ENCODE measurements around the gene SIGLECL1. TPM values are rescaled to one million over a fixed set of nuclear protein-coding genes. Genes with fewer than 3 reads are reported as not detected.
A peak's percentile ranks its signal among the peaks of the same experiment; 100 is the strongest.

SIGLECL1 gene
- polyA plus RNA-seq, 6 donors from 2014 or later = not detected

GRCh38 chr19:51293571-51294210 is 42.8 kb downstream of the SIGLECL1 start:
- H3K36me3 Mint-ChIP-seq = no peaks in the 10 kb centered on the region
- no peak overlapping the region for H3K4me3 Mint-ChIP-seq
- ATAC-seq (ENCODE audit: low read depth in 2 of 2) (no peak), DNase-seq (no peak)
- H3K4me1 Mint-ChIP-seq = peaks cover 0 to 4% (median 0%) of the 10 kb centered on the region in 3 donors
- H3K9me3 Mint-ChIP-seq = peaks cover 0 to 4% (median 0%) of the 10 kb centered on the region in 7 donors
- peak overlapping the region in 1 of 6 donors; percentile 26 for H3K27ac Mint-ChIP-seq
- peaks cover 13 to 48% (median 44%) of the 10 kb centered on the region in 3 donors for H3K27me3 Mint-ChIP-seq

- Mint-ChIP-seq H3K36me3 (no peaks in the 10 kb centered on the region), H3K27ac (no peak overlapping the region), H3K27me3 (peaks cover 13 to 48% (median 44%) of the 10 kb centered on the region in 3 donors), H3K4me3 (no peak overlapping the region), H3K9me3 (peaks cover 0 to 4% (median 0%) of the 10 kb centered on the region in 7 donors), H3K4me1 (peaks cover 0 to 4% (median 0%) of the 10 kb centered on the region in 3 donors)
- no peak for ATAC-seq (ENCODE audit: low read depth in 2 of 2)
- no peak for DNase-seq
Measured at GRCh38 chr19:51294211-51294976, 43.5 kb downstream of the SIGLECL1 start.

- ATAC-seq (ENCODE audit: low read depth in 2 of 2) = no peak
- H3K27me3 Mint-ChIP-seq = peaks cover 13 to 48% (median 44%) of the 10 kb centered on the region in 3 donors
- H3K9me3 Mint-ChIP-seq = peaks cover 0 to 4% (median 0%) of the 10 kb centered on the region in 7 donors
- peaks cover 0 to 4% (median 0%) of the 10 kb centered on the region in 3 donors for H3K4me1 Mint-ChIP-seq
- H3K27ac Mint-ChIP-seq = no peak overlapping the region
- H3K36me3 Mint-ChIP-seq = no peaks in the 10 kb centered on the region
- H3K4me3 Mint-ChIP-seq = no peak overlapping the region
- DNase-seq = no peak
Measured at GRCh38 chr19:51294977-51295375, 44.1 kb downstream of the SIGLECL1 start.

- peak overlapping the region in 1 of 8 donors; percentile 60 for H3K4me3 Mint-ChIP-seq
- no peak for DNase-seq
- peaks cover 0 to 4% (median 0%) of the 10 kb centered on the region in 3 donors for H3K4me1 Mint-ChIP-seq
- peak overlapping the region in 1 of 6 donors; percentile 69 for H3K27ac Mint-ChIP-seq
- H3K27me3 Mint-ChIP-seq = peaks cover 17 to 48% (median 43%) of the 10 kb centered on the region in 3 donors
- ATAC-seq (ENCODE audit: low read depth in 2 of 2) = no peak
- peaks cover 0 to 2% (median 0%) of the 10 kb centered on the region in 7 donors for H3K9me3 Mint-ChIP-seq
- H3K36me3 Mint-ChIP-seq = no peaks in the 10 kb centered on the region
Measured at GRCh38 chr19:51295382-51296126, 44.7 kb downstream of the SIGLECL1 start.

GRCh38 chr19:51296336-51297093 is 45.6 kb downstream of the SIGLECL1 start:
- no peak for DNase-seq
- Mint-ChIP-seq H3K4me3 (no peak overlapping the region), H3K36me3 (no peaks in the 10 kb centered on the region), H3K27ac (no peak overlapping the region), H3K4me1 (peaks cover 0 to 4% (median 0%) of the 10 kb centered on the region in 3 donors), H3K27me3 (peaks cover 17 to 51% (median 48%) of the 10 kb centered on the region in 3 donors), H3K9me3 (peaks cover 0 to 2% (median 0%) of the 10 kb centered on the region in 7 donors)
- ATAC-seq (ENCODE audit: low read depth in 2 of 2) = no peak

GRCh38 chr19:51297406-51297805 is 46.5 kb downstream of the SIGLECL1 start:
- ATAC-seq (ENCODE audit: low read depth in 2 of 2) (no peak), DNase-seq (no peak)
- H3K27ac Mint-ChIP-seq = no peak overlapping the region
- H3K4me3 Mint-ChIP-seq = no peak overlapping the region
- peaks cover 17 to 51% (median 50%) of the 10 kb centered on the region in 3 donors for H3K27me3 Mint-ChIP-seq
- H3K4me1 Mint-ChIP-seq = peaks cover 0 to 4% (median 0%) of the 10 kb centered on the region in 3 donors
- H3K36me3 Mint-ChIP-seq = no peaks in the 10 kb centered on the region
- peaks cover 0 to 11% (median 3%) of the 10 kb centered on the region in 7 donors for H3K9me3 Mint-ChIP-seq

- Mint-ChIP-seq H3K27me3 (peaks cover 22 to 35% (median 24%) of the 10 kb centered on the region in 3 donors), H3K9me3 (peaks cover 7 to 41% (median 20%) of the 10 kb centered on the region in 7 donors)
- no peak for ATAC-seq (ENCODE audit: low read depth in 2 of 2)
Measured at GRCh38 chr19:51301266-51301665, 50.4 kb downstream of the SIGLECL1 start.

GRCh38 chr19:51305479-51305878 is 54.6 kb downstream of the SIGLECL1 start:
- Mint-ChIP-seq H3K9me3 (peaks cover 7 to 74% (median 42%) of the 10 kb centered on the region in 7 donors), H3K27ac (no peak overlapping the region), H3K4me1 (peaks cover 0 to 10% (median 0%) of the 10 kb centered on the region in 3 donors), H3K36me3 (peaks cover 6 to 31% of the 10 kb centered on the region in 2 donors), H3K4me3 (no peak overlapping the region), H3K27me3 (peaks cover 38 to 55% (median 50%) of the 10 kb centered on the region in 3 donors)
- no peak for DNase-seq
- ATAC-seq (ENCODE audit: low read depth in 2 of 2) = no peak

More at GRCh38 chr19:51301266-51301665, 50.4 kb downstream of the SIGLECL1 start:
- no peak overlapping the region for H3K4me3 Mint-ChIP-seq
- H3K4me1 Mint-ChIP-seq = no peaks in the 10 kb centered on the region
- peaks cover 6 to 7% of the 10 kb centered on the region in 2 donors for H3K36me3 Mint-ChIP-seq
- no peak overlapping the region for H3K27ac Mint-ChIP-seq
- DNase-seq = no peak

GRCh38 chr19:51311351-51312257 is 60.7 kb downstream of the SIGLECL1 start, which contains the start of gene IGLON5:
Gene IGLON5 (plus strand): TSS chr19:51311644. CDS start chr19:51311848, 204 bp downstream.
- Mint-ChIP-seq H3K36me3 (peaks cover 5 to 33% of the 10 kb centered on the region in 2 donors), H3K27me3 (peaks cover 47 to 69% (median 67%) of the 10 kb centered on the region in 3 donors), H3K4me3 (peak within 1 kb of the TSS in 1 of 8 donors; percentile 12), H3K9me3 (peaks cover 4 to 42% (median 23%) of the 10 kb centered on the region in 7 donors), H3K27ac (peak within 1 kb of the TSS in 1 of 6 donors; percentile 86), H3K4me1 (peaks cover 9 to 26% (median 14%) of the 10 kb centered on the region in 3 donors)
- no peak for ATAC-seq (ENCODE audit: low read depth in 2 of 2)
- DNase-seq = no peak

GRCh38 chr19:51316688-51317087 is 65.8 kb downstream of the SIGLECL1 start:
- H3K4me3 Mint-ChIP-seq = no peak overlapping the region
- DNase-seq (no peak), ATAC-seq (ENCODE audit: low read depth in 2 of 2) (no peak)
- peaks cover 47 to 54% (median 50%) of the 10 kb centered on the region in 3 donors for H3K27me3 Mint-ChIP-seq
- peaks cover 9 to 16% (median 14%) of the 10 kb centered on the region in 3 donors for H3K4me1 Mint-ChIP-seq
- peaks cover 1 to 17% (median 8%) of the 10 kb centered on the region in 7 donors for H3K9me3 Mint-ChIP-seq
- peaks cover 5 to 11% of the 10 kb centered on the region in 2 donors for H3K36me3 Mint-ChIP-seq
- H3K27ac Mint-ChIP-seq = peak overlapping the region in 1 of 6 donors; percentile 22

GRCh38 chr19:51317376-51317775 is 66.5 kb downstream of the SIGLECL1 start:
- DNase-seq (no peak), ATAC-seq (ENCODE audit: low read depth in 2 of 2) (no peak)
- H3K9me3 Mint-ChIP-seq = peaks cover 1 to 17% (median 8%) of the 10 kb centered on the region in 7 donors
- peaks cover 6 to 14% (median 14%) of the 10 kb centered on the region in 3 donors for H3K4me1 Mint-ChIP-seq
- peaks cover 45 to 55% (median 52%) of the 10 kb centered on the region in 3 donors for H3K27me3 Mint-ChIP-seq
- H3K4me3 Mint-ChIP-seq = no peak overlapping the region
- H3K36me3 Mint-ChIP-seq = peaks cover 5 to 14% of the 10 kb centered on the region in 2 donors
- H3K27ac Mint-ChIP-seq = peak overlapping the region in 1 of 6 donors; percentile 76
